Stimulated activated effector memory CD8-positive, alpha-beta T cell treated with anti-CD3 and anti-CD28 coated beads, Interleukin-12 subunit alpha, Interleukin-12 subunit beta, amount 100 ng/mL, for 72 hours (primary cell): Measurements from ENCODE around the gene TMEM132C.

Experiments
- ATAC-seq: fragments of 150-1000 bp; cut with Tn5 transposase; 2 replicates; pipeline ENCODE4 v1.10.0; 2021
- DNase-seq, 2 donors: peaks; one replicate each; pipeline ENCODE4 v3.0.0; 2021 to 2022; ENCODE audit warnings: low spot score in 2 of 2
- H3K27ac Mint-ChIP-seq: one replicate; pipeline ENCODE4 v1.8.0; 2022; ENCODE audit warnings: mild to moderate bottlenecking, mixed read lengths
- H3K36me3 Mint-ChIP-seq: one replicate; pipeline ENCODE4 v1.8.0; 2022; ENCODE audit warnings: mild to moderate bottlenecking, mixed read lengths
- H3K4me1 Mint-ChIP-seq: one replicate; pipeline ENCODE4 v1.8.0; 2022; ENCODE audit warnings: mixed read lengths
- H3K4me3 Mint-ChIP-seq: one replicate; pipeline ENCODE4 v1.8.0; 2022; ENCODE audit warnings: mild to moderate bottlenecking, mixed read lengths
- H3K9me3 Mint-ChIP-seq: one replicate; pipeline ENCODE4 v1.8.0; 2022; ENCODE audit warnings: mixed read lengths

TMEM132C gene

GRCh38 chr12:128402486-128403243 is 135.7 kb downstream of the TMEM132C start:
- Mint-ChIP-seq H3K4me1 (no peaks in the 10 kb centered on the region), H3K9me3 (peaks cover 3% of the 10 kb centered on the region), H3K4me3 (no peak overlapping the region), H3K36me3 (no peaks in the 10 kb centered on the region), H3K27ac (no peak overlapping the region)
- ATAC-seq = no peak
- no peak for DNase-seq

DNA sequence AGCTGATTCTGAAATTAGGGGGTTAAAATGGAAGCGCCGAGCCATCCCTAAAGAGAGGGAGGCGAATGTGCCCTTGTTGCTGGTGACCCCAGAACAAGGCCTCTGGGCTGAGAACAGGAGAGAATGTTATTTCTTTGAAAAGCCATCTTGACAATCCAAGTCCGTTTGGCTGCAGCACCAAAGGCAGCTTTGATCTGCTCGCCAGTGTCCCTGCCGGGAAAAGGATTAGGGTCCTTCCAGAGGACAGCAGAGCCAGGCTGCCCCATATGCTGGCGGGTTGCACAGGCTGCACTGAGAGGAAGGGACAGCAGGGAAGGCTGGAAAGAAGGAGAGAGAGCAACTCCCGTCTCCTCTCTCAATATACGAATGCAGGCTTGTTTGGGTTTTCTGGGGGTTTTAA is 141.7 kb downstream of the TMEM132C start:
- ATAC-seq (no peak), DNase-seq (no peak)
- H3K9me3 Mint-ChIP-seq = peaks cover 3% of the 10 kb centered on the region
- no peak overlapping the region for H3K4me3 Mint-ChIP-seq
- H3K27ac Mint-ChIP-seq = no peak overlapping the region
- H3K4me1 Mint-ChIP-seq = no peaks in the 10 kb centered on the region
- no peaks in the 10 kb centered on the region for H3K36me3 Mint-ChIP-seq

DNA sequence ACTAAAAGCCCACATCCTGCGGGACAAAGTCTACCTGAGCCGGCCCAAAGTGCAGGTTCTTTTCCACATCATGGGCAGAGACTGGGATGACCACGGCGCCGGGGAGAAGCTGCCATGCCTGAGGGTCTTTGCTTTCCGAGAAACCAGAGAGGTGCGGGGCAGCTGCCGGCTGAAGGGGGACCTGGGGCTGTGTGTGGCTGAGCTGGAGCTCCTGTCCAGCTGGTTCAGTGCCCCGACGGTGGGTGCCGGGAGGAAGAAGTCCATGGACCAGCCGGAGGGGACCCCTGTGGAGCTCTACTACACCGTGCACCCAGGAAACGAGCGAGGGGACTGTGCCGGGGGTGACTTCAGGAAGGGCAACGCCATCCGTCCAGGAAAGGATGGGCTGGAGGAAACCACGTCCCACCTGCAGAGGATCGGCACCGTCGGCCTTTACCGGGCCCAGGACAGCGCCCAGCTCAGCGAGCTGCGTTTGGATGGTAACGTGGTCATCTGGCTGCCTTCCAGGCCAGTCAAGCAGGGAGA is 148.1 kb downstream of the TMEM132C start:
- H3K36me3 Mint-ChIP-seq = no peaks in the 10 kb centered on the region
- no peaks in the 10 kb centered on the region for H3K4me1 Mint-ChIP-seq
- DNase-seq (no peak), ATAC-seq (no peak)
- H3K27ac Mint-ChIP-seq = no peak overlapping the region
- no peaks in the 10 kb centered on the region for H3K9me3 Mint-ChIP-seq
- H3K4me3 Mint-ChIP-seq = no peak overlapping the region

DNA sequence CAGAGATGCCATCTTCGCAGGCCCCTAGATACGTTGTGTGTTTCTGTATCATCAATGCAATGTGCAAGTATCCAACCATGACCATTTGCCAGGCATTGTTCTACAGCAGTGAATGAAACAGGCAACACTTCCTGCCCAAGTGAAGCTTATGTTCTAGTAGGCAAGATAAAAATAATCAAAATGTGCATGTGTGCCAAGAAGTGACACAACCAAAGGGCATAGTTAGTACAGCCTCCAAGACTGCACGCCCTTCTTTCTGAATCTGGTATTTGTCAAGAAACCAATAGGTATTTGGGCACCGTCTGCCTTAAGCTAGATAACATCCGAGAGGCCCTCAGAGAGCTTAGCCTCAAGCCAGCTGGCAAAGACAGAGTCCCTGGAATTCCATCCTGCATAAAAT is 152.0 kb downstream of the TMEM132C start:
- no peak overlapping the region for H3K4me3 Mint-ChIP-seq
- DNase-seq (no peak), ATAC-seq (no peak)
- no peaks in the 10 kb centered on the region for H3K9me3 Mint-ChIP-seq
- H3K27ac Mint-ChIP-seq = no peak overlapping the region
- H3K4me1 Mint-ChIP-seq = no peaks in the 10 kb centered on the region
- no peaks in the 10 kb centered on the region for H3K36me3 Mint-ChIP-seq

- no peak for DNase-seq
- Mint-ChIP-seq H3K4me1 (no peaks in the 10 kb centered on the region), H3K4me3 (no peak overlapping the region), H3K36me3 (no peaks in the 10 kb centered on the region), H3K27ac (no peak overlapping the region), H3K9me3 (no peaks in the 10 kb centered on the region)
- no peak for ATAC-seq
Observed at GRCh38 chr12:128420163-128420562, 153.2 kb downstream of the TMEM132C start.

DNA sequence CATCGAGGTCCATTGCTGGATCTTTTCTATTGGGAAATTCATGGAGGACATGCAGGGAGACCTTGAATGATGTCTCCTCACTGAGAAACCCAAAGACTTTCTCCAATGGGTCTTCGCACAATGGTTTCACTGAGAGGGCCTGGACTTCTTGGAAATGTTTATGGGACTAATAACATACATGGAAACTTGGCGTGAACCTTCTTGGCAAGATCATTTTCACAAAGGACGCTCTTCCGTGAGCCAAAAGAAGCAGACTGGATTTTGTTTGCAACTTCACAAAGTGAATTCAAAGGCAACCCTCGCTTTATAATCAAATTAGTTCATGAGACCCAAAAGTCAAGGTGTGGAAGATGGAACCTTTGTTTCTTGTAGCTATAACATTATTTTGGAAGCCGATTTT is 154.4 kb downstream of the TMEM132C start:
- no peak for ATAC-seq
- Mint-ChIP-seq H3K9me3 (no peaks in the 10 kb centered on the region), H3K4me3 (no peak overlapping the region), H3K4me1 (no peaks in the 10 kb centered on the region), H3K36me3 (no peaks in the 10 kb centered on the region), H3K27ac (no peak overlapping the region)
- DNase-seq = no peak

DNA sequence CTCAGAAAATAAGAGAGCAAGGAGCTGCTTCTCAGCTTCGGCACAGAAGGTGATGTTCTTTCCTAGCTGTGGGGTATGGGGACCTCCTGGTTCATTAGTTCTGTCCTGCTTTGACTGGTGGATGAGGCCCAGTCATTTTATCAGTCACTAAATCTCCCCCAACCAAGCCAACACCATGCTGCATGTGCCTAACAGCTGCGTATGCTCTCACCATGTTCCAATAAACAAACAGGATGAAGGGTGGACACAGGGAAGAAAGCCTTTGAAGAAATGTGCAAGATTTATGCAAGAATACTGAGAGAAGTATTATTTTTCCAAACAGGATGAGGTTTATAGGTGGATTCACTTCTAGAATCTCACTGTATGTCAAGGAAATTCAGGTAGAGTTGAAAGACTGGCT is 156.2 kb downstream of the TMEM132C start:
- no peak overlapping the region for H3K27ac Mint-ChIP-seq
- H3K36me3 Mint-ChIP-seq = no peaks in the 10 kb centered on the region
- H3K4me1 Mint-ChIP-seq = no peaks in the 10 kb centered on the region
- H3K9me3 Mint-ChIP-seq = no peaks in the 10 kb centered on the region
- DNase-seq (no peak), ATAC-seq (no peak)
- no peak overlapping the region for H3K4me3 Mint-ChIP-seq

DNA sequence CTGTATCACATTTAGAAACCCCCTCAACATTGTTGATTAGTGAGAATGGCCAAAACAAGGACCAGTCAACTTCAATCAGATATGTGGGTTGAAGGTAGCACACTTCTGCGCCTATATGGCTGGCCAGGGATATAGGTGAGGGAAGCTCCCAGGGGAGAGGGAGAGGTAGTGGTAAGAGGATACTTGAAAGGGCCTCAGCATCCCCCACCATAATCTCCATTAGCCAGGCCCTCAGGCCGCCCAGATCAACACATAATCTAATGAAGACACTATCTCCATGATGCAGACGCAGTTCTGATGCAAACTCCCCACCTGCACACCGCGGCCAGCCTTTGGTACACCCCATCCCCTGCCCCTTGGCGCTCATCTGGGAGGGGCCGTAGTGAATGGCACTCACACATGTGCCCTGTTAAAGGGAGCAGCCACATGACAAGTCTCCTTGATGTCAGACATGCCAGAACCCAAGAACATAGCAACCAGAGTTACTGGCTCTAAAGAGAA is 158.0 kb downstream of the TMEM132C start:
- Mint-ChIP-seq H3K4me3 (no peak overlapping the region), H3K4me1 (no peaks in the 10 kb centered on the region), H3K27ac (no peak overlapping the region), H3K9me3 (no peaks in the 10 kb centered on the region), H3K36me3 (no peaks in the 10 kb centered on the region)
- DNase-seq (no peak), ATAC-seq (peak; percentile 31)

GRCh38 chr12:128425666-128426331 is 158.8 kb downstream of the TMEM132C start:
- Mint-ChIP-seq H3K4me3 (no peak overlapping the region), H3K27ac (no peak overlapping the region), H3K9me3 (no peaks in the 10 kb centered on the region), H3K36me3 (no peaks in the 10 kb centered on the region), H3K4me1 (no peaks in the 10 kb centered on the region)
- ATAC-seq (no peak), DNase-seq (no peak)

DNA sequence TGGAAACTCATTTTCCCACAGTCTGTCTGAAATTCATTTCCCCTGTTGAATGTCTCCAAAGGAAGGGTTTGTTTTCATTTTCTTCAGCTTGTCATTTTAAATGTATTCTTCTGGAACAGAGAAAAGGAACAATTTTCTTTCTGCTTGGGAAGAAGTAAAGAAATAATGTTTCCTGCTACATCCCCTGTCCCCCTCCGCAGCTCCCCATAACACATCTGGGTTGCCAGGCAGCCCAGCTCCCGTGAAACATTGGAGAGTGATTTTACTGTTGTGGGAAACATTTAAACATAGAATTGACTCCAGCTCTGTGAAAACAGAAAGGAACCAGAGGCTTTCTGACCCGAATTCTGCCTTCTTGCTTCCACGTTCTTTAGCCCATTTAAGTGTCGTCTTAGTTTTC is 159.5 kb downstream of the TMEM132C start:
- Mint-ChIP-seq H3K36me3 (no peaks in the 10 kb centered on the region), H3K27ac (no peak overlapping the region), H3K9me3 (no peaks in the 10 kb centered on the region), H3K4me3 (no peak overlapping the region), H3K4me1 (no peaks in the 10 kb centered on the region)
- no peak for ATAC-seq
- DNase-seq = no peak

DNA sequence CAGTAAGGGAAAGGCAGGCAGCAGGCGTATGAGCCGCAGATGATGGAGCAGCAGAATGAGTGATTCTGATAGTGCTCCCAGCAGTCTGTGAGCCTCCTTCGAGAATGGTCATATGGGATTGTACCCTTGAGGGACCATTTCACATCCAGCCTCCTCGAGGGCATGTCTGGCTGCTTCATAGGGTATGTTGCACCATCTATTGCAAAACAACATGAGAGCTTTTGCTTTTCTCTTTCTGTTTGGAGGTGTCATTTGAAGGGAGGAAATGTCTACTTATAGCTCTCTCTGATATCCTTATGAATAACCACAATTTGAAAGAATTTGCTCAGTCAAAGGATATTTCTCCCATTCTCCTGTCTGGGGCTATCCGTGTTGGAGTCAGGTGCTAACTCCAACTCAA is 172.8 kb downstream of the TMEM132C start:
- Mint-ChIP-seq H3K36me3 (no peaks in the 10 kb centered on the region), H3K4me1 (no peaks in the 10 kb centered on the region), H3K9me3 (no peaks in the 10 kb centered on the region), H3K4me3 (no peak overlapping the region), H3K27ac (no peak overlapping the region)
- no peak for DNase-seq
- ATAC-seq = no peak

GRCh38 chr12:128442096-128442495 is 175.1 kb downstream of the TMEM132C start:
- Mint-ChIP-seq H3K36me3 (no peaks in the 10 kb centered on the region), H3K4me3 (no peak overlapping the region)

DNA sequence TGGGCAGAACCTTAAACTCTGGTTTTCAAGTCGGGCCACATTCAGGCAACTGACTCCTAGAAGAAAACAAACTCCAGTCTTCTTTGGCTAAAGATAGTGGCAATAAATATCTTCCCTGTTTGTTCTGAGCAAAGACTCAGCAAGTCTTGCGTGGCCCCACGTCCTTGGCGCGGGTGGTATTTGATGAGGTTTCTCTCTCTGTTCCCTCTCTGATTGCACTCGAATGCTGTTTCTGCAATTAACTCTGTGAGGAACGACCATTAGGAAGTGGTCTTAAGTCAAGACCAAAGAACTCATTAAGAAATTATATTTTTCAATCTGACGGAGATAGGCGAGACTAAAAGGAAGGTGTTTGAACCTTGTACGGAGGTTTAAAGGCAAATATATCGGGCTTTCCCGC is 177.6 kb downstream of the TMEM132C start:
- Mint-ChIP-seq H3K36me3 (no peaks in the 10 kb centered on the region), H3K4me3 (no peak overlapping the region), H3K27ac (no peak overlapping the region), H3K9me3 (no peaks in the 10 kb centered on the region), H3K4me1 (no peaks in the 10 kb centered on the region)
- ATAC-seq (no peak), DNase-seq (no peak)

More at GRCh38 chr12:128442096-128442495, 175.1 kb downstream of the TMEM132C start:
- Mint-ChIP-seq H3K4me1 (no peaks in the 10 kb centered on the region), H3K27ac (no peak overlapping the region), H3K9me3 (no peaks in the 10 kb centered on the region)
- DNase-seq = no peak
- no peak for ATAC-seq

- no peak overlapping the region for H3K27ac Mint-ChIP-seq
- DNase-seq = no peak
- H3K4me1 Mint-ChIP-seq = no peaks in the 10 kb centered on the region
- H3K36me3 Mint-ChIP-seq = no peaks in the 10 kb centered on the region
- ATAC-seq = peak; percentile 65
- no peak overlapping the region for H3K4me3 Mint-ChIP-seq
- H3K9me3 Mint-ChIP-seq = no peaks in the 10 kb centered on the region
Observed at GRCh38 chr12:128445415-128446127, 178.6 kb downstream of the TMEM132C start.

DNA sequence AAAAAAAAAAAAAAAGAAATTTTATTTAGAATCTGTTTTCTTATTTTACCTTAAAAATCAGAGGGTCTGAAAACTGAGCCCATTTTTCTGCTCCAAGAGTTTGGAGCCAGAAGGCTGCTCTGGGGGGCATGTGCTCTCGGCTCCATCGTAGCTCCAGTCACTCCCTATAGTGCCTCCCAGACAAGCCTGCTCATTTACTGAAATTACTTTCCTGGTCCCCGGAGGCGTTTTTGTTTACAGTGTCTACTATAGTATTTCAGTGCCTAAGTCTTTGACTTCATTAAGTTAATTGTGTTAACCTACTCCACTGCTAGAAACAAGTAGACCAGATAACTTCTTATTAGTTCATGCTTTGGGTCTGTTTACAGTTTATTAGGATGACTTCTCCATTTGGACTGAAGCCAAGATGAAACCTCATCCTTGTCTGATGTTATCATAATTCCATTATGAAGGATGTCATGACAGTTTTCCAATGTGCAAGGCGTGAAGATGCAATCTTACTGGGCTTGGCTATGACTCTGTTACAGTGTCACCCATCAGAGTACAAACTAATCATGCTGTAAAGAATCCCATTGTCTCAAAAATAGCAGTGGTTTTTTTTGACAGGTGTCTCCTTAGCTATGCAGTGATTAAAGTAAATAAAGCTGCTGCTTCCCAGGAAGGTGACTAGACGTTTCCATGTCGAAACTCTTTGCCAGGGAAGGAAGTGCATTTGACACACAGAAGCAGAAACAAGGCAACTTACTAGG is 182.3 kb downstream of the TMEM132C start:
- Mint-ChIP-seq H3K4me1 (no peaks in the 10 kb centered on the region), H3K27ac (no peak overlapping the region), H3K36me3 (no peaks in the 10 kb centered on the region), H3K4me3 (no peak overlapping the region), H3K9me3 (no peaks in the 10 kb centered on the region)
- no peak for ATAC-seq
- no peak for DNase-seq
